Liver (tissue), 3 donors: ENCODE data around the gene PCDHGB4.

ENCODE experiments used
- CTCF ChIP-seq: fragments of 150-350 bp; IDR thresholded peaks from 2 replicates; pipeline ENCODE4 v1.5.1; 2017; ENCODE audit warnings: improper control_type of control experiment, low read depth, low read length; ENCODE audit not compliant: missing input control
- TAF1 ChIP-seq: conservative IDR thresholded peaks from 2 replicates; pipeline ENCODE4 v1.6.1; 2016; ENCODE audit warnings: antibody characterized with exemption, mild to moderate bottlenecking
- donor health status: healthy.
- donor health status: healthy.

- TF ChIP-seq TAF1 = no peak
- no peak for TF ChIP-seq CTCF
Measured at GRCh38 chr5:141362719-141363118, 24.8 kb upstream of the PCDHGB4 start.
